SK-N-SH (cell line): ENCODE data around the gene FCRL5.

Experiments
- ELF1 ChIP-seq: IDR thresholded peaks from 2 replicates; pipeline ENCODE4 v1.4.0; 2012
- EP300 ChIP-seq, 2 experiments: IDR thresholded peaks; 2 replicates each; pipeline versions ENCODE4 v1.4.0 to v1.6.1; 2012; ENCODE audit warnings: borderline replicate concordance in 1 of 2, low read depth in 1 of 2, low read length in 1 of 2
- EZH2phosphoT487 ChIP-seq: fragments of 200-600 bp; sonication (generic); IDR thresholded peaks from 2 replicates; pipeline ENCODE4 v1.6.1; 2017; ENCODE audit warnings: low read depth, mixed run types, mild to moderate bottlenecking, antibody characterized with exemption, moderate library complexity, borderline replicate concordance
- GABPA ChIP-seq: IDR thresholded peaks from 2 replicates; pipeline ENCODE4 v1.4.0; 2012; ENCODE audit warnings: low read depth, mild to moderate bottlenecking
- RCOR1 ChIP-seq: fragments of 150-350 bp; IDR thresholded peaks from 2 replicates; pipeline ENCODE4 v1.6.1; 2017; ENCODE audit warnings: antibody characterized with exemption, low read length
- SIN3A ChIP-seq: IDR thresholded peaks from 2 replicates; pipeline ENCODE4 v1.6.1; 2012; ENCODE audit warnings: low read depth, mild to moderate bottlenecking, low read length, moderate library complexity, borderline replicate concordance
- SMC3 ChIP-seq: IDR thresholded peaks from 2 replicates; pipeline ENCODE4 v1.6.1; 2012; ENCODE audit warnings: low read depth, low read length, improper control_type of control experiment
- YY1 ChIP-seq: IDR thresholded peaks from 2 replicates; pipeline ENCODE4 v1.4.0; 2012; ENCODE audit warnings: low read depth, mild to moderate bottlenecking
- TF ChIP-seq, protein P1 (sequence below): fragments of 200-600 bp; sonication (generic); IDR thresholded peaks from 2 replicates; pipeline ENCODE4 v1.6.1; 2017; ENCODE audit warnings: antibody characterized with exemption, mild to moderate bottlenecking, moderate library complexity
- TF ChIP-seq, protein P2 (sequence below): IDR thresholded peaks from 2 replicates; pipeline ENCODE4 v1.4.0; 2012; ENCODE audit warnings: low read depth

DNA sequence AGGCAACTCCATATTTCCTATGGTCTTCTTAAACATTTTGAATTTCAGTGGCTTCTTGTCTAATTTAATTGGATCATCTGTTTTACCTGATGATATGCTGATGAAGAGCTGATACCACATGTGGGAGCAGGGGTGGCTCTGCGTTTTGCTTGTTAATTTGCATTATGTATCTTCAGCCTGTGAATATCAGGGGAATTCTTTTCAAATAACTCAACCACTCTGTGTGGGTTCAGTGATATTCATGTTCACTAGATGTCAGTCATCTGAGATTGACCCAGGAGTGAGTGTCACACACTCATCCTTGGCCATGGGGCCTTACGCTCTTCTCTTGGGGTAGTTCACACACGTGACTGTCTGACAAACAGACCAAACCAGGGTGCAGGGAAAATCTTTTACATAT lies 83.0 kb downstream of the FCRL5 start:
- TF ChIP-seq, protein P1, sequence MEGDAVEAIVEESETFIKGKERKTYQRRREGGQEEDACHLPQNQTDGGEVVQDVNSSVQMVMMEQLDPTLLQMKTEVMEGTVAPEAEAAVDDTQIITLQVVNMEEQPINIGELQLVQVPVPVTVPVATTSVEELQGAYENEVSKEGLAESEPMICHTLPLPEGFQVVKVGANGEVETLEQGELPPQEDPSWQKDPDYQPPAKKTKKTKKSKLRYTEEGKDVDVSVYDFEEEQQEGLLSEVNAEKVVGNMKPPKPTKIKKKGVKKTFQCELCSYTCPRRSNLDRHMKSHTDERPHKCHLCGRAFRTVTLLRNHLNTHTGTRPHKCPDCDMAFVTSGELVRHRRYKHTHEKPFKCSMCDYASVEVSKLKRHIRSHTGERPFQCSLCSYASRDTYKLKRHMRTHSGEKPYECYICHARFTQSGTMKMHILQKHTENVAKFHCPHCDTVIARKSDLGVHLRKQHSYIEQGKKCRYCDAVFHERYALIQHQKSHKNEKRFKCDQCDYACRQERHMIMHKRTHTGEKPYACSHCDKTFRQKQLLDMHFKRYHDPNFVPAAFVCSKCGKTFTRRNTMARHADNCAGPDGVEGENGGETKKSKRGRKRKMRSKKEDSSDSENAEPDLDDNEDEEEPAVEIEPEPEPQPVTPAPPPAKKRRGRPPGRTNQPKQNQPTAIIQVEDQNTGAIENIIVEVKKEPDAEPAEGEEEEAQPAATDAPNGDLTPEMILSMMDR = no peak
- TF ChIP-seq YY1 = no peak
- TF ChIP-seq ELF1 = no peak
- TF ChIP-seq SIN3A = no peak
- no peak for TF ChIP-seq EZH2phosphoT487
- TF ChIP-seq, protein P2, sequence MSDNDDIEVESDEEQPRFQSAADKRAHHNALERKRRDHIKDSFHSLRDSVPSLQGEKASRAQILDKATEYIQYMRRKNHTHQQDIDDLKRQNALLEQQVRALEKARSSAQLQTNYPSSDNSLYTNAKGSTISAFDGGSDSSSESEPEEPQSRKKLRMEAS = no peak
- no peak for TF ChIP-seq GABPA
- TF ChIP-seq RCOR1 = no peak
- no peak for TF ChIP-seq SMC3
- no peak for TF ChIP-seq EP300 (IDR thresholded peaks at IDR 0.05; ENCODE audit: borderline replicate concordance in 1 of 2, low read depth in 1 of 2, low read length in 1 of 2)
